Right atrium auricular region (tissue), 2 donors: ENCODE data around the gene METTL24. TPM values are rescaled to one million over a fixed set of nuclear protein-coding genes. Genes with fewer than 3 reads are reported as not detected.
A peak's percentile ranks its signal among the peaks of the same experiment; 100 is the strongest.

Source experiments
- DNase-seq: peaks from one replicate; pipeline ENCODE4 v3.0.0-alpha.2; 2019; ENCODE audit warnings: low spot score
- H3K27ac ChIP-seq, 2 donors: fragments of 200-600 bp; sonication (generic); 1 replicate in 1 of 2; 2 replicates in 1 of 2; pipeline ENCODE4 v1.5.1; 2016 to 2019
- H3K27me3 ChIP-seq, 2 donors: fragments of 200-600 bp; sonication (generic); one replicate each; pipeline versions ENCODE4 v1.5.1 to v1.6.0; 2017 to 2019
- H3K36me3 ChIP-seq: fragments of 200-600 bp; sonication (generic); one replicate; pipeline ENCODE4 v1.5.1; 2016
- H3K4me1 ChIP-seq, 2 donors: fragments of 200-600 bp; sonication (generic); one replicate each; pipeline versions ENCODE4 v1.5.1 to v1.6.0; 2017 to 2019
- H3K4me3 ChIP-seq, 2 donors: fragments of 200-600 bp; sonication (generic); 1 replicate in 1 of 2; 2 replicates in 1 of 2; pipeline ENCODE4 v1.5.1; 2017 to 2019; ENCODE audit warnings: mild to moderate bottlenecking in 1 of 2, moderate library complexity in 1 of 2
- H3K9me3 ChIP-seq, 2 donors: fragments of 200-600 bp; sonication (generic); one replicate each; pipeline ENCODE4 v1.5.1; 2019
- total RNA-seq, 2 donors: library from RNA; depleted of rRNA; stranded (reverse); fragments of >200 nt; gene quantifications; one replicate each; pipeline ENCODE4 v1.1.0, GENCODE V29; 2016
- TF ChIP-seq, protein P1 (sequence below), 2 donors: fragments of 200-600 bp; sonication (generic); IDR thresholded peaks; one replicate each; pipeline ENCODE4 v1.5.1; 2019; ENCODE audit warnings: antibody characterized with exemption in 2 of 2

The METTL24 gene, protein sequence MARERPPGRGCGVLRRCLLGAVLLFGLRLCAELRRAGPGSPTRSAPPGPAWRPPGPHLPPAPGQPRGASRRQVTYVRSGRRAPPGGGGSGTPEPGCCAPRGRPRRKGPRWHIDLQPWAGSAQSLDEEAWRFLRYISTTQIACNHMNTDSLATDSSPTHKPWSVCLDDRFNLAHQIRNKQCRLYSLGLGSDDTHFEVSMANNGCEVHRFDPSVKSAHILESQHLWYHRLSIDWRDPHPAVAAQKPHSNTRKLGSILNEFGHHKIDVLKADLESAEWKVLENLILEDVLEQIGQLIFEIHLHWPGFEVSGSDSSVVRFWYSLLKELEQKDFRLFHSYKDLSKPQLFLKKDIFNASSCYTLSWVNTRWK
- total RNA-seq: 1 to 10 TPM; 1.2 to 1.5 TPM

DNA sequence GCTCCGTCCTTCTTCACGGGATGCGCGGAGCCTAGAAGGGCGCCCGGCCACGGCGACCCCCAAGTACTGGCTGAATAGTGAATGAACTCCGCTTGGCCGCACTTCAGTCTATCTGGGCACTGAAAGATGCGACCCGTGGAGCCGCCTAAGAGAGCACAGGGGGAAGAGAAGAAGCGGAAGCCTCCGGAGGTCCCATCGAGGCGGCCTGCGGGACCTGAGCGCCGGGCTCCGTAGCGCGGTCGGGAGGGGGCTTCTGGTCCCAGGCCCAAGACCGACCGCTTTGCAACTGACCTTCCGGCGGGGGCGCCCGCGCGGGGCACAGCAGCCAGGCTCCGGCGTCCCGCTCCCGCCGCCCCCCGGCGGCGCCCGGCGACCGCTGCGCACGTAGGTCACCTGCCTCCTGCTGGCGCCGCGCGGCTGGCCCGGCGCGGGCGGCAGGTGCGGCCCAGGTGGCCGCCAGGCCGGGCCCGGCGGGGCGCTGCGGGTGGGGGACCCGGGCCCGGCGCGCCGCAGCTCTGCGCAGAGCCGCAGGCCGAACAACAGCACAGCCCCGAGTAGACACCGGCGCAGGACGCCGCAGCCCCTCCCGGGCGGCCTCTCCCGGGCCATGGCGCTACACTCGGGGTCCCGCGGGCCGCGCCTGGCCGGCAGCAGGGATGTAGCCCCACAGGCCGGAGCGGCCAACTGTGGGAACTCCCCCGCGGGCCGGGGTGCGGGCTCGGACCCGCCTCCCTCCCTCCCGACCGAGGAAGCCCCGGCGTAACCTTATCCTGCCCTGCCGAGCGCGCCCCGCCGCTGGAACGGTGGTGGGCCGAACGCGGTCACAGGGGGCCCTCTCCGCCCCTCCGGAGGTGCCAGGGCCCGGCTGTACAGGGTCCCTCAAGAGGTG is at the start of gene METTL24:
TSS of gene METTL24 (minus strand) at position 686 of the 889 bp plus-strand sequence. CDS start at position 609, 77 bp downstream.
- no peaks in the 10 kb centered on the region for H3K27me3 ChIP-seq
- no peak for DNase-seq
- peaks cover 0 to 5% of the 10 kb centered on the region in 2 donors for H3K4me1 ChIP-seq

DNA sequence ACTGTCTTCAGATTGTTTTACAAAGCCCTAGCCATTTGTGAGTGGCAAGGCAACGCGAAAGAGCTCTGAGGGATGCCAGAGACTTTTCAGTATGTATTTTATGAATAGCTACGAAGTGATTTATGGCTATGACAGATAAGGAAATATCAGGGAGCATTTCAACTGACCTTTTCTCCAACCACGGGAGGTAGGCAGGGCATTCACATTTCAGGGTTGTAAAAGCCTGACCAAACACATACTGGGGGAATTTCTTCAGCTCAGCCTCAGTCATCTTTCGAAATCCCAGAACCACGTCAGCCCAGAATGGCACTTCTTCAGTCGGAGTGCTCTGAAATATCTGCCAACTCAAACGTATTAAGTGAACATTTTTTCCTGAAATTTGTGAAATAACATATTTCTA is 46.5 kb upstream of the METTL24 start:
- DNase-seq: no peak
- TF ChIP-seq, protein P1, sequence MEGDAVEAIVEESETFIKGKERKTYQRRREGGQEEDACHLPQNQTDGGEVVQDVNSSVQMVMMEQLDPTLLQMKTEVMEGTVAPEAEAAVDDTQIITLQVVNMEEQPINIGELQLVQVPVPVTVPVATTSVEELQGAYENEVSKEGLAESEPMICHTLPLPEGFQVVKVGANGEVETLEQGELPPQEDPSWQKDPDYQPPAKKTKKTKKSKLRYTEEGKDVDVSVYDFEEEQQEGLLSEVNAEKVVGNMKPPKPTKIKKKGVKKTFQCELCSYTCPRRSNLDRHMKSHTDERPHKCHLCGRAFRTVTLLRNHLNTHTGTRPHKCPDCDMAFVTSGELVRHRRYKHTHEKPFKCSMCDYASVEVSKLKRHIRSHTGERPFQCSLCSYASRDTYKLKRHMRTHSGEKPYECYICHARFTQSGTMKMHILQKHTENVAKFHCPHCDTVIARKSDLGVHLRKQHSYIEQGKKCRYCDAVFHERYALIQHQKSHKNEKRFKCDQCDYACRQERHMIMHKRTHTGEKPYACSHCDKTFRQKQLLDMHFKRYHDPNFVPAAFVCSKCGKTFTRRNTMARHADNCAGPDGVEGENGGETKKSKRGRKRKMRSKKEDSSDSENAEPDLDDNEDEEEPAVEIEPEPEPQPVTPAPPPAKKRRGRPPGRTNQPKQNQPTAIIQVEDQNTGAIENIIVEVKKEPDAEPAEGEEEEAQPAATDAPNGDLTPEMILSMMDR (IDR thresholded peaks at IDR 0.05): no peak
- Histone ChIP-seq H3K36me3 (peaks cover 6% of the 10 kb centered on the region), H3K9me3 (no peaks in the 10 kb centered on the region), H3K4me3 (no peak overlapping the region), H3K27me3 (no peaks in the 10 kb centered on the region), H3K27ac (no peak overlapping the region), H3K4me1 (peaks cover 0 to 3% of the 10 kb centered on the region in 2 donors)

More for the DNA sequence above, at the start of gene METTL24:
- no peaks in the 10 kb centered on the region for H3K9me3 ChIP-seq
- H3K36me3 ChIP-seq: no peaks in the 10 kb centered on the region
- TF ChIP-seq, protein P1 (IDR thresholded peaks at IDR 0.05): peak in 1 of 2 donors; percentile 8
- peak within 1 kb of the TSS; percentile 59 to 64 for H3K4me3 ChIP-seq
- peak within 1 kb of the TSS; percentile 62 to 82 for H3K27ac ChIP-seq

DNA sequence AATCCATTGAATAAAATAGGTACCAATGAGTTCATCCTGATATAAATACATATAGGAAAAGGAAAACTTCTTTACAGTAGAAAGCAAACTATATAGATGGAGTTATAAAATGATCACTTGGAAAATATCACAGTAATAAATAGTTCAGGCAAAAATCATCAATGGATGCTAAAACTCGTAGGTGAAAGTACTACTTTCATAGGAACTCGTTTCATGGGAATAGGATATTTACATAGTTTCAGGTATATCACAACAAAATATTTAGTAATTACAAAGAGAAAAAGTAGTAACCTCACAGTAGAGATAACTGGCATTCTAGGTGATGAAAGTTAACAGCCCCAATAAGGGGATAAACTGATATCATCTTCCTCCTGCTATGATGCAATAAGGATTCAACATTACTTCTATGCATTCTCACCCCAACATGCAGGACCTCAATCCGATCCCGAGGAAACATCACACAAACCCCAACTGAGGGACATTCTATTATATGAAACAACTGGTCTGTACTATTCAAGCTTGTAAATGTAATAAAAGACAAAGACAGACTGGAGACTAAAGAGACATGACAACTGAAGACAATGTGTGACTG is 43.5 kb upstream of the METTL24 start:
- TF ChIP-seq, protein P1 (IDR thresholded peaks at IDR 0.05): no peak
- no peak overlapping the region for H3K4me3 ChIP-seq
- H3K36me3 ChIP-seq: peaks cover 6% of the 10 kb centered on the region
- no peak overlapping the region for H3K27ac ChIP-seq
- no peaks in the 10 kb centered on the region for H3K9me3 ChIP-seq
- H3K4me1 ChIP-seq: peaks cover 0 to 8% of the 10 kb centered on the region in 2 donors
- no peaks in the 10 kb centered on the region for H3K27me3 ChIP-seq
- DNase-seq: no peak

DNA sequence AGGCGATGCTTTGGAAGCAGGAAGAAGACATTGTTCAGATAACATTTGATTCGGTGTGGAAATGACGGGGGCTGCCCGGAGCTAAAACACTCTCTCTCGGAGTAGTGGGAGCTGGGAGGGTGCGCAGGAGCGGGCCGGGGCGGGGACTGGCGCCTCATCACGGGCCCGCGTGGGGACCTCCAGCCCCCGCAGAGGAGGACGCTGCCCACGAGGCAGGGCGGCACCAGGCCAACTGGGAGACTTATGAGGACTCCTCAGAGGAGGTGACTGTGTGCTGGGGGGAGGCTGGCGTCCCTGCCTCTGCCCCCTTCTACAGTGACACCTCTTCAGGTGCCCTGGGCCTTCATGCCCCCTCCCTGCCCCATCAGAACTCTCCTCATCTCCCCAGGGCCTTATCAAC is 42.1 kb upstream of the METTL24 start:
- peaks cover 0 to 21% of the 10 kb centered on the region in 2 donors for H3K4me1 ChIP-seq
- no peak overlapping the region for H3K27ac ChIP-seq
- no peak for DNase-seq
- H3K9me3 ChIP-seq: no peaks in the 10 kb centered on the region
- peaks cover 6% of the 10 kb centered on the region for H3K36me3 ChIP-seq
- TF ChIP-seq, protein P1 (IDR thresholded peaks at IDR 0.05): no peak
- H3K27me3 ChIP-seq: no peaks in the 10 kb centered on the region
- peak overlapping the region; percentile 29 to 47 for H3K4me3 ChIP-seq

DNA sequence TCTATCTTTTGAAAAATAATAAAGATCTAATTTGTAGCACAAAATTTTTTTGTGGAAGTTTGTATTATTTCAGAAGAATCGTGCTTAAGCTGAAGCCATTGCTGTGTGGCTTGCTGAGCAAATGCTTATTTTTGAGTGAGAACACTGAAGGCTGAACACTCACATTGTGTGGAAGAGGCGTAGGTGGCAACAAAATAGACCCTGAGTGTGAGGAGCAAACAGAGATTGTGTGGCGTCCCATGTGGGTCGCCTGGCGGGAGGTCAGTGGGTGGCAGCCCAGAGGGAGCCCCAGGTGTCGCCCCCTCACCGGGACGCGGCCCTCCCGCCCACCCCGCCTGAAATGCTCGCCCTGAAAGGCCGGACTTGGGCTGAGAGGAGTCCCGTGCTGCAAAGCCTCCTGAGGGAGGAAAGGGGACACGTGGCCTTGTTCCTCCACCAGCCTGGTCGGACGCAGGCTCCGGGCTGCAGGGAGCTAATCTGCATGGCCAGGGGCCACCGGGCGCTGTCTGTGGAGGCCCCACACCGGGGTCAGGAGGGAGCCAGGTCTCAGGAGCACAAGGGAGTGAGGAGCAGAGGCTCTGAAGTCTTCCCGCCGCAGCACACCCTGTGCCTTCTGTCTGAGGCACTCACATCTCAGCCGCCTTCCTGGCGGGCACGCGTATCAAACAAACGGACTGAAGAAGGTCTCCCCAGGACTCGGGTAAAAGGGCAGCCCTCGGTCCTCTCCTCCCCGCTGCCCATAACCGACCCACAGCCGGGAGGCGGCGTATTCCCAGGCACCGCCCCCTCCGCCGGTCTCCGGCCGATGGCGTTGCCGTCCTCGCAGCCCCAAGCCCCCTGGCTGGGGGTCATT is 41.3 kb upstream of the METTL24 start:
- no peaks in the 10 kb centered on the region for H3K27me3 ChIP-seq
- DNase-seq: no peak
- peaks cover 3% of the 10 kb centered on the region for H3K36me3 ChIP-seq
- H3K9me3 ChIP-seq: no peaks in the 10 kb centered on the region
- TF ChIP-seq, protein P1 (IDR thresholded peaks at IDR 0.05): peak in 1 of 2 donors; percentile 11
- H3K27ac ChIP-seq: no peak overlapping the region
- peak overlapping the region; percentile 29 to 47 for H3K4me3 ChIP-seq
- H3K4me1 ChIP-seq: peaks cover 0 to 29% of the 10 kb centered on the region in 2 donors
